Measurements from ENCODE around the gene GLT8D2. TPM values are rescaled to one million over a fixed set of nuclear protein-coding genes. Genes with fewer than 3 reads are reported as not detected.

Gene GLT8D2
- total RNA-seq, 1 experiment from 2014 or later, result 3.8 TPM

DNA sequence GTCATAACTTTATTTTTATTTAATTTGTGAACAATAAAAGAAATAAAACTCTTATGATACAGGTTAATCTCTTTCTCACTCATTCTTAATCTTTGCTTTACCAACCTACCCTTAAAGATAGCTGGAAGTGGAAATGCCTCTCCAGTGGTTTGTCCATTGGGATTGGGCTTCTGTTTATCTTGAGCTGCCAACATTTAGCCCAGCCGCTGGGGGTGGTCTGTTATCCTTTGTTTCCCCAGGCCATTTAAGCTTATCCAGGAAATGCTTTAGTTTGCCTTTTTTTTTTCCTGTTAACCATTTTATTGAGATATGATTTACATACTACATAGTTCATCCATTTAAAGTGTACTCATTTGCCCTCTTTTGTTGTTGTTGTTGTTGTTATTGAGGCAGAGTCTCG, 76.1 kb downstream of the GLT8D2 start:
- Histone ChIP-seq H3K23ac (ENCODE audit: insufficient read length, low read depth, low read length) (no peak overlapping the region), H4K8ac (replicated peaks; ENCODE audit: insufficient read length, low read depth, low read length) (no peak overlapping the region), H3T11ph (ENCODE audit: low read length) (no peak overlapping the region), H3K4me2 (ENCODE audit: insufficient read depth, insufficient read length, low read length) (no peak overlapping the region), H3K18ac (ENCODE audit: insufficient read length, low read depth, low read length) (no peak overlapping the region), H3K27me3 (ENCODE audit: insufficient read depth, low read length) (no peaks in the 10 kb centered on the region), H2AK5ac (ENCODE audit: insufficient read length, low read length) (no peak overlapping the region), H4K5ac (ENCODE audit: insufficient read length, low read depth, low read length) (no peak overlapping the region), H3K79me1 (ENCODE audit: insufficient read depth, low read depth, low read length, poor library complexity, severe bottlenecking) (peaks cover 13% of the 10 kb centered on the region), H2BK12ac (ENCODE audit: insufficient read length, low read depth, low read length) (no peak overlapping the region), H2AFZ (ENCODE audit: low read length) (no peak overlapping the region), H4K91ac (ENCODE audit: insufficient read length, low read depth, low read length) (no peak overlapping the region), H3K23me2 (ENCODE audit: insufficient read length, low read depth, low read length, poor library complexity, severe bottlenecking) (peaks cover 2% of the 10 kb centered on the region), H3K27ac (ENCODE audit: insufficient read length, low read depth, low read length) (no peak overlapping the region), H2BK120ac (ENCODE audit: low read depth, low read length, poor library complexity, severe bottlenecking) (no peak overlapping the region), H2BK5ac (ENCODE audit: insufficient read length, low read length) (no peak overlapping the region), H3K4ac (ENCODE audit: low read depth, low read length) (no peak overlapping the region), H2BK20ac (ENCODE audit: low read depth, low read length, poor library complexity, severe bottlenecking) (no peak overlapping the region), H3K56ac (ENCODE audit: insufficient read length, low read depth, low read length) (no peak overlapping the region), H3K14ac (ENCODE audit: insufficient read depth, low read length) (no peak overlapping the region), H3K79me2 (ENCODE audit: insufficient read depth, low read length) (peaks cover 31% of the 10 kb centered on the region; the same call in 1 of the 2 replicates), H2BK15ac (ENCODE audit: low read depth, low read length) (no peak overlapping the region), H4K20me1 (ENCODE audit: control insufficient read depth, insufficient read depth, insufficient read length) (no peaks in the 10 kb centered on the region), H3K9ac (ENCODE audit: extremely low read depth, insufficient read length, low read length) (no peak overlapping the region), H3K4me1 (ENCODE audit: insufficient read depth, low read length) (no peaks in the 10 kb centered on the region), H3K9me3 (ENCODE audit: control insufficient read depth, low read depth, low read length) (no peaks in the 10 kb centered on the region)
- no CpG with 5 or more reads among the region's 2 CpGs for WGBS (ENCODE audit: extremely low coverage, insufficient read length, low lambda C conversion rate)
- peaks cover 15 to 40% (median 34%) of the 10 kb centered on the region in 3 experiments; a peak in 6 of 7 replicates for H3K36me3 Mint-ChIP-seq (ENCODE audit: insufficient read depth in 1 of 3, low read depth in 3 of 3)
- TF ChIP-seq, protein P1, sequence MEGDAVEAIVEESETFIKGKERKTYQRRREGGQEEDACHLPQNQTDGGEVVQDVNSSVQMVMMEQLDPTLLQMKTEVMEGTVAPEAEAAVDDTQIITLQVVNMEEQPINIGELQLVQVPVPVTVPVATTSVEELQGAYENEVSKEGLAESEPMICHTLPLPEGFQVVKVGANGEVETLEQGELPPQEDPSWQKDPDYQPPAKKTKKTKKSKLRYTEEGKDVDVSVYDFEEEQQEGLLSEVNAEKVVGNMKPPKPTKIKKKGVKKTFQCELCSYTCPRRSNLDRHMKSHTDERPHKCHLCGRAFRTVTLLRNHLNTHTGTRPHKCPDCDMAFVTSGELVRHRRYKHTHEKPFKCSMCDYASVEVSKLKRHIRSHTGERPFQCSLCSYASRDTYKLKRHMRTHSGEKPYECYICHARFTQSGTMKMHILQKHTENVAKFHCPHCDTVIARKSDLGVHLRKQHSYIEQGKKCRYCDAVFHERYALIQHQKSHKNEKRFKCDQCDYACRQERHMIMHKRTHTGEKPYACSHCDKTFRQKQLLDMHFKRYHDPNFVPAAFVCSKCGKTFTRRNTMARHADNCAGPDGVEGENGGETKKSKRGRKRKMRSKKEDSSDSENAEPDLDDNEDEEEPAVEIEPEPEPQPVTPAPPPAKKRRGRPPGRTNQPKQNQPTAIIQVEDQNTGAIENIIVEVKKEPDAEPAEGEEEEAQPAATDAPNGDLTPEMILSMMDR (conservative IDR thresholded peaks at IDR 0.05), result no peak
- no peak overlapping the region; a peak in 1 of 5 replicates for H3K4me3 Mint-ChIP-seq
- peaks cover 10 to 11% of the 10 kb centered on the region in 2 experiments for H3K4me1 Mint-ChIP-seq
- no peak for DNase-seq
- peak overlapping the region in 2 of 3 experiments; percentile 77 to 91; a peak in 4 of 7 replicates for H3K27ac Mint-ChIP-seq
- no peaks in the 10 kb centered on the region for H3K27me3 Mint-ChIP-seq (ENCODE audit: low read depth)
- H3K9me3 Mint-ChIP-seq, result no peaks in the 10 kb centered on the region

Data from H9 (cell line).